Measurements from ENCODE around the gene ST6GALNAC4.

DNA sequence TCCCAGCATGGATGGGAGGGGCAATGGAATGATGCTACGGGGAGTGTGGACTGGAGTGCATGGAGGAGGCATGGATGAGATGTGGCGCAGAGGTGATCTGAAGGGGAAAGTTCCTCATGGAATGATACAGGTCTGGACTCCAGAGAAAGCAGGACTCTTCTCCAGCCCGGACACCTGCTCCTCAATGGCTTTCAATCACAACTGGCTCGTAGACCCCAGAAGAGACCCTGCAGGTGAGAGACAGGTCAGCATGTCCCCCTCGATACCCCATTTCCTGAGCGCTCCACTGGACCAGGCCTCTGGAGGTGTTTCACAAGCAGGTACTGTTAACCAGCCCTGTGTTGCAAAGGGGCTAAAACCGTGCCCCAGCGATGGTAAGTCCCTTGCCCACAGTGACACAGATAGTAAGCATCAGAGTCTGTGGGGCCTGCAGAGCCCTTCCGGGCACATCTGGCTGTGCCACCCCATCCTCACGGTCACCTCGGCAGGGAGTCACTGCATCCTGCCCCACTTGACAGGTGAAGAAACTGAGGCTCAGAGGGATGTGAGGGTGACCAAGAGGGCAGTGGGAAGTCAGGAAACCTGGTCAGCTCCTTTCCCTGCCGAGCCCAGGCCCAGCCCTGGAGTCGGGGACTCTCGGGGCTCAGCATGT is 26.3 kb upstream of the ST6GALNAC4 start:
- TF ChIP-seq, protein P1, sequence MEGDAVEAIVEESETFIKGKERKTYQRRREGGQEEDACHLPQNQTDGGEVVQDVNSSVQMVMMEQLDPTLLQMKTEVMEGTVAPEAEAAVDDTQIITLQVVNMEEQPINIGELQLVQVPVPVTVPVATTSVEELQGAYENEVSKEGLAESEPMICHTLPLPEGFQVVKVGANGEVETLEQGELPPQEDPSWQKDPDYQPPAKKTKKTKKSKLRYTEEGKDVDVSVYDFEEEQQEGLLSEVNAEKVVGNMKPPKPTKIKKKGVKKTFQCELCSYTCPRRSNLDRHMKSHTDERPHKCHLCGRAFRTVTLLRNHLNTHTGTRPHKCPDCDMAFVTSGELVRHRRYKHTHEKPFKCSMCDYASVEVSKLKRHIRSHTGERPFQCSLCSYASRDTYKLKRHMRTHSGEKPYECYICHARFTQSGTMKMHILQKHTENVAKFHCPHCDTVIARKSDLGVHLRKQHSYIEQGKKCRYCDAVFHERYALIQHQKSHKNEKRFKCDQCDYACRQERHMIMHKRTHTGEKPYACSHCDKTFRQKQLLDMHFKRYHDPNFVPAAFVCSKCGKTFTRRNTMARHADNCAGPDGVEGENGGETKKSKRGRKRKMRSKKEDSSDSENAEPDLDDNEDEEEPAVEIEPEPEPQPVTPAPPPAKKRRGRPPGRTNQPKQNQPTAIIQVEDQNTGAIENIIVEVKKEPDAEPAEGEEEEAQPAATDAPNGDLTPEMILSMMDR (IDR thresholded peaks at IDR 0.05): no peak
- no peak for TF ChIP-seq POLR2AphosphoS5 (IDR thresholded peaks at IDR 0.05; ENCODE audit: low read depth, low read length)

Measured in Panc1 (cell line).